ENCODE results near the gene H19. TPM values are rescaled to one million over a fixed set of nuclear protein-coding genes. Genes with fewer than 3 reads are reported as not detected.

Gene H19
- total RNA-seq, 1 donor from 2014 or later, result 46.9 TPM

- no peaks in the 10 kb centered on the region for H3K36me3 Mint-ChIP-seq (ENCODE audit: unreplicated experiment)
- H3K4me1 Mint-ChIP-seq (ENCODE audit: low read depth, unreplicated experiment), result no peaks in the 10 kb centered on the region
Observed at GRCh38 chr11:1949922-1950321, 47.7 kb downstream of the H19 start.

GRCh38 chr11:1949302-1949701, 48.3 kb downstream of the H19 start:
- no peak for TF ChIP-seq CTCF (IDR thresholded peaks at IDR 0.05; ENCODE audit: partially characterized antibody, unreplicated experiment)
- Mint-ChIP-seq H3K4me1 (ENCODE audit: low read depth, unreplicated experiment) (no peaks in the 10 kb centered on the region), H3K36me3 (ENCODE audit: unreplicated experiment) (no peaks in the 10 kb centered on the region)

More at GRCh38 chr11:1949922-1950321, 47.7 kb downstream of the H19 start:
- no peak for TF ChIP-seq CTCF (IDR thresholded peaks at IDR 0.05; ENCODE audit: partially characterized antibody, unreplicated experiment)
- Mint-ChIP-seq H3K4me3 (ENCODE audit: unreplicated experiment) (no peak overlapping the region), H3K27me3 (ENCODE audit: unreplicated experiment) (no peaks in the 10 kb centered on the region), H3K9me3 (ENCODE audit: unreplicated experiment) (no peaks in the 10 kb centered on the region), H3K27ac (ENCODE audit: unreplicated experiment) (no peak overlapping the region)
- DNase-seq, result no peak

GRCh38 chr11:1948389-1948788, 49.3 kb downstream of the H19 start:
- H3K4me1 Mint-ChIP-seq (ENCODE audit: low read depth, unreplicated experiment), result no peaks in the 10 kb centered on the region
- no peak overlapping the region for H3K27ac Mint-ChIP-seq (ENCODE audit: unreplicated experiment)
- no peaks in the 10 kb centered on the region for H3K9me3 Mint-ChIP-seq (ENCODE audit: unreplicated experiment)
- H3K27me3 Mint-ChIP-seq (ENCODE audit: unreplicated experiment), result no peaks in the 10 kb centered on the region
- H3K4me3 Mint-ChIP-seq (ENCODE audit: unreplicated experiment), result no peak overlapping the region
- H3K36me3 Mint-ChIP-seq (ENCODE audit: unreplicated experiment), result no peaks in the 10 kb centered on the region
- DNase-seq, result no peak
- no peak for TF ChIP-seq CTCF (IDR thresholded peaks at IDR 0.05; ENCODE audit: partially characterized antibody, unreplicated experiment)

More at GRCh38 chr11:1949302-1949701, 48.3 kb downstream of the H19 start:
- DNase-seq, result no peak
- H3K4me3 Mint-ChIP-seq (ENCODE audit: unreplicated experiment), result no peak overlapping the region
- H3K9me3 Mint-ChIP-seq (ENCODE audit: unreplicated experiment), result no peaks in the 10 kb centered on the region
- H3K27me3 Mint-ChIP-seq (ENCODE audit: unreplicated experiment), result no peaks in the 10 kb centered on the region
- H3K27ac Mint-ChIP-seq (ENCODE audit: unreplicated experiment), result no peak overlapping the region

- H3K27me3 Mint-ChIP-seq (ENCODE audit: unreplicated experiment), result no peaks in the 10 kb centered on the region
- no peak overlapping the region for H3K4me3 Mint-ChIP-seq (ENCODE audit: unreplicated experiment)
- no peaks in the 10 kb centered on the region for H3K36me3 Mint-ChIP-seq (ENCODE audit: unreplicated experiment)
- DNase-seq, result no peak
- no peak overlapping the region for H3K27ac Mint-ChIP-seq (ENCODE audit: unreplicated experiment)
- H3K4me1 Mint-ChIP-seq (ENCODE audit: low read depth, unreplicated experiment), result peaks cover 1% of the 10 kb centered on the region
- TF ChIP-seq CTCF (IDR thresholded peaks at IDR 0.05; ENCODE audit: partially characterized antibody, unreplicated experiment), result no peak
- peaks cover 2% of the 10 kb centered on the region for H3K9me3 Mint-ChIP-seq (ENCODE audit: unreplicated experiment)
Observed at GRCh38 chr11:1947592-1948237, 49.9 kb downstream of the H19 start.

GRCh38 chr11:1946812-1947484, 50.7 kb downstream of the H19 start, which contains the start of gene MRPL23:
Gene MRPL23, plus strand, starts transcription at chr11:1947332. Its CDS starts 31 bp downstream, at chr11:1947363.
- peaks cover 2% of the 10 kb centered on the region for H3K9me3 Mint-ChIP-seq (ENCODE audit: unreplicated experiment)
- peaks cover 4% of the 10 kb centered on the region for H3K4me1 Mint-ChIP-seq (ENCODE audit: low read depth, unreplicated experiment)
- H3K4me3 Mint-ChIP-seq (ENCODE audit: unreplicated experiment), result no peak within 1 kb of the TSS
- TF ChIP-seq CTCF (IDR thresholded peaks at IDR 0.05; ENCODE audit: partially characterized antibody, unreplicated experiment), result no peak
- no peaks in the 10 kb centered on the region for H3K27me3 Mint-ChIP-seq (ENCODE audit: unreplicated experiment)
- no peak within 1 kb of the TSS for H3K27ac Mint-ChIP-seq (ENCODE audit: unreplicated experiment)
- no peak for DNase-seq
- H3K36me3 Mint-ChIP-seq (ENCODE audit: unreplicated experiment), result no peaks in the 10 kb centered on the region
